Measurements from ENCODE around the gene CCDC91. TPM values are rescaled to one million over a fixed set of nuclear protein-coding genes. Genes with fewer than 3 reads are reported as not detected.

Gene CCDC91
- total and polyA plus RNA-seq, 4 experiments from 2014 or later, result 56.9 to 88.4 (median 70.8) TPM

DNA sequence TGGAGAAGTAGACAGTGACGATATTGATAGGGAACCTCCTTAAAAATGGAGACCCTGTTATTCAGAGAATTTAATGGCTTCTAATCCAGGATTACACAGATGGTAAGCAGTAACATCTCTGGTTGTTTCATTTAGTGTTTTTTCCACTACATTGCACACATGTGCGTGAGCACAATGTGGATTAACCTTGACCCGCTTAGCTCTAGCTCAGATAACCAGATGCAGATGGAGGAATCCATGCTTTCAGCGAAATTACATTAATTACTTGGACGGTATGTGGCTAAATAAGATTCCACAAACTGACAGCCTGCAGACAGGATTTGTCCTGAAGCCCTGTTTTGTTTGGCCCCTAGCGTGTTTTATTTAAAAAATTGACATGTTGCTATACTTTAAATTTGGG, 378.4 kb downstream of the CCDC91 start:
- peaks cover 9 to 36% of the 10 kb centered on the region in 2 donors for H3K36me3 Mint-ChIP-seq
- POLR2A ChIA-PET (ENCODE audit: partially characterized antibody), result no interaction called here
- Histone ChIP-seq H3K27ac (ENCODE audit: low read depth, low read length) (no peak overlapping the region), H3K4me1 (ENCODE audit: insufficient read depth, low read length) (no peaks in the 10 kb centered on the region), H3K36me3 (ENCODE audit: insufficient read depth, low read length) (no peaks in the 10 kb centered on the region), H3K4me3 (ENCODE audit: low read length in 2 of 2) (no peak overlapping the region), H3K9me3 (ENCODE audit: control insufficient read depth in 1 of 2, low read length in 2 of 2) (no peaks in the 10 kb centered on the region), H3K27me3 (ENCODE audit: insufficient read depth, low read length) (no peaks in the 10 kb centered on the region)
- H3K9me3 Mint-ChIP-seq, result peaks cover 0 to 2% (median 0%) of the 10 kb centered on the region in 8 donors
- CTCF ChIA-PET (ENCODE audit: partially characterized antibody), result no interaction called here
- no peak overlapping the region for H3K27ac Mint-ChIP-seq
- no peaks in the 10 kb centered on the region for H3K4me1 Mint-ChIP-seq
- no peaks in the 10 kb centered on the region for H3K27me3 Mint-ChIP-seq
- intact Hi-C loops (cut with micrococcal nuclease), result no loop called here
- no peak for DNase-seq
- no peak overlapping the region for H3K4me3 Mint-ChIP-seq

DNA sequence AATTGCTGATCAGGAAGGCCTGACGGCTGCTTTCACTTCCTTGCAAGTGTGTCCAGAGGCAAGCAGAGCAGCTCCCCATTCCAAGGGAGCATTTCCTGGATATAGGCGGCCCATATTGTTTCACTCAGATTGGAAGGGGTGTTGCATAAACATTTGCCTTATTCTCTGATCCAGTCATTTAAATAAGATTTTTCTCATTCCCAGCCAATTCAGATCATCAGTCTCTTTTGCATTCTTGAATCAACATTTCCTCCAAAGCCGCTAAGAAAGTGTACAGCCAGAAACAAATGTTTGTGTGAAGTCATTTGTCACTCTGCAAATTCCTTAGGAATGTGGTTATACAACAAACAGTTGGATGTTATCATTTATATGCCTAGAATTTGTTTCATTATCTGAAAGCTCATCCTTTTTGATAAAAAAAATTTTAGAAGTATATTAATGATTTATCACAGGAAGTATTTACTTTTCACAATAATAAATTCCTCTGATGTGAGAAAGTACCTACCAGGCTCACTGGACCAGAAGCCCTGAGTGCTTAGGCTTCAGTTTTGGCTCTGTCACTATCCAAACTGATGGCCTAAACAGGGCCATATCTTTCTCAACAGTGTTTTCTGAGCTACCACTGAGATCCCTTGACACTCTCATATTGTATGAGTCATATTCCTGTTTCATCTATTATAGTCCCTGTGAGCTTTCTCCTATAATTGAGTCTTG, 379.6 kb downstream of the CCDC91 start:
- Histone ChIP-seq H3K36me3 (ENCODE audit: insufficient read depth, low read length) (no peaks in the 10 kb centered on the region), H3K27ac (ENCODE audit: low read depth, low read length) (no peak overlapping the region), H3K4me3 (ENCODE audit: low read length in 2 of 2) (no peak overlapping the region), H3K9me3 (ENCODE audit: control insufficient read depth in 1 of 2, low read length in 2 of 2) (no peaks in the 10 kb centered on the region), H3K4me1 (ENCODE audit: insufficient read depth, low read length) (no peaks in the 10 kb centered on the region), H3K27me3 (ENCODE audit: insufficient read depth, low read length) (no peaks in the 10 kb centered on the region)
- H3K4me3 Mint-ChIP-seq, result no peak overlapping the region
- ChIA-PET POLR2A (ENCODE audit: partially characterized antibody) (no interaction called here), CTCF (ENCODE audit: partially characterized antibody) (no interaction called here)
- H3K4me1 Mint-ChIP-seq, result no peaks in the 10 kb centered on the region
- intact Hi-C loops (cut with micrococcal nuclease), result no loop called here
- no peaks in the 10 kb centered on the region for H3K27me3 Mint-ChIP-seq
- peaks cover 0 to 2% (median 0%) of the 10 kb centered on the region in 8 donors for H3K9me3 Mint-ChIP-seq
- H3K36me3 Mint-ChIP-seq, result peaks cover 3 to 35% of the 10 kb centered on the region in 2 donors
- no peak overlapping the region for H3K27ac Mint-ChIP-seq
- no peak for DNase-seq

DNA sequence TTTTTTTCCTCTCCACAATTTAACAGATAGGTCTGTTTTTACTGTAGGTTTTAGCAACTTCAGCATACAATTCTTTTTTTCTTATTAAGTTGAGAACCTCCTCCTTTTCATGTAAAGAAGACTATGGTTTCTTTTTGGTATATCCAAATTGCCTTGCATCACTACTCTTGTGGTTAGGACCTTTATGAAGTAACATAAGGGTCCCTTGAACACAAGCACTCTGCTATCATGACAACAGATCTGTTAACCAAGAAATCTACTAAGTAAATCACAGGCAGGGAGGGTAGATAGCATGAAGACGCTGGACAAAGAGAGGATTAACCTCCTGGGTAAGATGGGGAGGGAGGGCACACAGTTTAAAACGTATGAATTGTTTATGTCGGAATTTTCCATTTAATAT, 380.6 kb downstream of the CCDC91 start:
- H3K36me3 ChIP-seq (ENCODE audit: insufficient read depth, low read length), result no peaks in the 10 kb centered on the region
- H3K4me1 ChIP-seq (ENCODE audit: insufficient read depth, low read length), result no peaks in the 10 kb centered on the region
- ChIA-PET CTCF (ENCODE audit: partially characterized antibody) (no interaction called here), POLR2A (ENCODE audit: partially characterized antibody) (no interaction called here)
- no peaks in the 10 kb centered on the region for H3K27me3 ChIP-seq (ENCODE audit: insufficient read depth, low read length)
- H3K27ac ChIP-seq (ENCODE audit: low read depth, low read length), result no peak overlapping the region
- no peak for DNase-seq
- Mint-ChIP-seq H3K27me3 (no peaks in the 10 kb centered on the region), H3K36me3 (peaks cover 0 to 30% of the 10 kb centered on the region in 2 donors), H3K9me3 (peaks cover 0 to 2% (median 0%) of the 10 kb centered on the region in 8 donors), H3K4me3 (no peak overlapping the region), H3K4me1 (no peaks in the 10 kb centered on the region), H3K27ac (no peak overlapping the region)
- H3K4me3 ChIP-seq (ENCODE audit: low read length in 2 of 2), result no peak overlapping the region
- no peaks in the 10 kb centered on the region for H3K9me3 ChIP-seq (ENCODE audit: control insufficient read depth in 1 of 2, low read length in 2 of 2)
- intact Hi-C loops (cut with micrococcal nuclease), result no loop called here

DNA sequence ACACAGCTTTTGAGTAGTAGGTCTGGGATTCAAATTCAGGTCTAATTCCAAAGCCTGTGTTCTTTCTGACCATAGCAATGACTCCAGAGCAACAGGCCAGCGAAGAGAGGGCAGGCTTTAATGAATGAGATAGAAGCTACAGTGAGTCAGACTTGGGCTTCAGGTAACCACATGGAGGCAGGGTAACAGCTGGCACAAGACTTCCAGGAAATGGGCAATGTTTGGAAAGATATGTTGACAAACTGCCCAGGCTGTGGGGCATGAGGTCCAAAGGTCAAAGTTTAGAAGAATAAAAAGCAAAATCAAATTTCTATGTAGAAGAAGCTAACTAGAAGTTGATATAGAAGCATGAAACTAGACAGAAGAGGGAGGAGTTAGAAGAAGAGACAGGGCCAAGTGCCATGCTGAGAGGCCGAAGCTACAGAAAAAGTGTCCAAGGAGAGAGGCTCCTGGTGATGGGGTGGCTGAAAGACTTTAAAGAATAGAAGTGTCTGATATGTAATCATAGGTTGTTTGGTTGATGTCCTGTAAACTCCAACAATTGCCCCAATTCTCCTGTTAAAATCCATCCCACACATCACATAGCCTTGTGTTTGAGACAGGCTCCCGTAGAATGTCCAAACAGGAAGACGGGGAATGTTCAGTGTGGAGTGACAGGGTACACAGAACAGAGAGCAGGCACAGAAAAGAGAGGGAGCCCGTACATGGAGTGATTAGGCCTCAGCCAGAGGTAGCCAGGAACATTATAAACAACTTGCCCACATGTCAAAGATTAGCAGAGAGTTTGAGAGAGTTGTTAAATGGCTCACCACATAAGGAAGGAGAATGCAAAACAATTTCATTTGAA, 384.7 kb downstream of the CCDC91 start:
- no peak overlapping the region for H3K4me3 Mint-ChIP-seq
- no peaks in the 10 kb centered on the region for H3K4me1 Mint-ChIP-seq
- ChIA-PET POLR2A (ENCODE audit: partially characterized antibody) (no interaction called here), CTCF (ENCODE audit: partially characterized antibody) (no interaction called here)
- H3K27ac Mint-ChIP-seq, result no peak overlapping the region
- Histone ChIP-seq H3K27ac (ENCODE audit: low read depth, low read length) (no peak overlapping the region), H3K4me3 (ENCODE audit: low read length in 2 of 2) (no peak overlapping the region), H3K27me3 (ENCODE audit: insufficient read depth, low read length) (no peaks in the 10 kb centered on the region), H3K36me3 (ENCODE audit: insufficient read depth, low read length) (no peaks in the 10 kb centered on the region), H3K4me1 (ENCODE audit: insufficient read depth, low read length) (no peaks in the 10 kb centered on the region), H3K9me3 (ENCODE audit: control insufficient read depth in 1 of 2, low read length in 2 of 2) (no peaks in the 10 kb centered on the region)
- H3K9me3 Mint-ChIP-seq, result peaks cover 0 to 1% (median 0%) of the 10 kb centered on the region in 8 donors
- intact Hi-C loops (cut with micrococcal nuclease), result no loop called here
- peaks cover 0 to 19% of the 10 kb centered on the region in 2 donors for H3K36me3 Mint-ChIP-seq
- no peak for DNase-seq
- H3K27me3 Mint-ChIP-seq, result no peaks in the 10 kb centered on the region

DNA sequence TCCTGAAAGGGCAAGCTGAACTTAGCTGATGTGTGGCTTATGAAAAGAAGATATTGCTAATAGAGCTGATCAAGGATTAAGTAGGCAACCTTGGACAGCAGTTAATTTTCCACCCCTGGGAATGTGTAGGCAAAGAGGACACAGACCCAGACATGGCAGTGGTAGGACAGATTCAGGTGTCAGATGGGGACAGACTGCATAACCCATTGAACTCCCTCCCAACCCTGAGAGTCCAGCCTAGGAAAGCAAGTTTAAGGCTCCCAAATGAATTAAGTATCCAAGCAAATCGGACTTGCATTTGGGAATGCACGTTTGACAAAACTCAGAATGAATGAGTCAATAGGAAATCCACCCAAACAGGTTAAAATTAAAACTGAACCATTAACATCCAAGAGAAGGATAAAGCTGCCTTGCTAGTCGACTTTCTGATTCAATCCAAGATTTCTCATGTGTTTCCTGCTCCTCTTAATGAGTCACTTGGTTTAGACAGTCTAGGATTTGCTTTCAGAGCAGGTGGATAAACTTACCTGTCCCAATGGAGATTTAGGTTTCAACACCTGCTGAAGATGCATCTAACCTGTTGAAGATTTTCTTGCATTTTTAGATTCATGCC, 385.4 kb downstream of the CCDC91 start:
- H3K9me3 Mint-ChIP-seq, result peaks cover 0 to 2% (median 0%) of the 10 kb centered on the region in 8 donors
- Histone ChIP-seq H3K4me1 (ENCODE audit: insufficient read depth, low read length) (no peaks in the 10 kb centered on the region), H3K36me3 (ENCODE audit: insufficient read depth, low read length) (no peaks in the 10 kb centered on the region), H3K4me3 (ENCODE audit: low read length in 2 of 2) (no peak overlapping the region), H3K27me3 (ENCODE audit: insufficient read depth, low read length) (no peaks in the 10 kb centered on the region), H3K27ac (ENCODE audit: low read depth, low read length) (no peak overlapping the region), H3K9me3 (ENCODE audit: control insufficient read depth in 1 of 2, low read length in 2 of 2) (no peaks in the 10 kb centered on the region)
- intact Hi-C loops (cut with micrococcal nuclease), result no loop called here
- H3K27me3 Mint-ChIP-seq, result no peaks in the 10 kb centered on the region
- H3K36me3 Mint-ChIP-seq, result peaks cover 0 to 23% of the 10 kb centered on the region in 2 donors
- H3K27ac Mint-ChIP-seq, result no peak overlapping the region
- no peak for DNase-seq
- ChIA-PET POLR2A (ENCODE audit: partially characterized antibody) (no interaction called here), CTCF (ENCODE audit: partially characterized antibody) (no interaction called here)
- no peak overlapping the region for H3K4me3 Mint-ChIP-seq
- H3K4me1 Mint-ChIP-seq, result no peaks in the 10 kb centered on the region

DNA sequence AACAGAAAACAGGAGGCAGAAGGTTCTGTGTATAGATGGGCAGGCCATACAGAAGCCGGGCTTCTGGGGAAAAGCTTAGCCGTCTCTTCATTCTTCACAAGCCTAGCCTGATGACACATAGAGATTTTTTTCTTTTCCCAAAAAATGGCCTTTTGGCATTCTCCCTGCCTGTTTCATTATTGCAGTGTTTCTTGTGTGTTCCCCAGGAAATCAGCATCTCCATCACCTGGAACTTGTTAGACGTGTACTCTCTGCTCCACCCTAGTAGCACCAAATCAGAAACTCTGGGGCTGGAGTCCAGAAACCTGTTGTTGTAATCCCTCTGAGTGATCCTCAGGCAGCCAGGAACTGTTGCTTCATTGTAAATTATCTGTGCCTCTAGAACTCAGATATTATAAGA, 388.1 kb downstream of the CCDC91 start:
- Mint-ChIP-seq H3K27ac (no peak overlapping the region), H3K36me3 (peaks cover 0 to 15% of the 10 kb centered on the region in 2 donors), H3K9me3 (peaks cover 0 to 2% (median 0%) of the 10 kb centered on the region in 8 donors), H3K27me3 (no peaks in the 10 kb centered on the region), H3K4me1 (peaks cover 0 to 7% (median 3%) of the 10 kb centered on the region in 4 donors), H3K4me3 (no peak overlapping the region)
- Histone ChIP-seq H3K9me3 (ENCODE audit: control insufficient read depth in 1 of 2, low read length in 2 of 2) (no peaks in the 10 kb centered on the region), H3K27ac (ENCODE audit: low read depth, low read length) (no peak overlapping the region), H3K27me3 (ENCODE audit: insufficient read depth, low read length) (no peaks in the 10 kb centered on the region), H3K4me3 (ENCODE audit: low read length in 2 of 2) (no peak overlapping the region), H3K36me3 (ENCODE audit: insufficient read depth, low read length) (no peaks in the 10 kb centered on the region), H3K4me1 (ENCODE audit: insufficient read depth, low read length) (no peaks in the 10 kb centered on the region)
- no peak for DNase-seq
- intact Hi-C loops (cut with micrococcal nuclease), result no loop called here
- ChIA-PET POLR2A (ENCODE audit: partially characterized antibody) (no interaction called here), CTCF (ENCODE audit: partially characterized antibody) (no interaction called here)

DNA sequence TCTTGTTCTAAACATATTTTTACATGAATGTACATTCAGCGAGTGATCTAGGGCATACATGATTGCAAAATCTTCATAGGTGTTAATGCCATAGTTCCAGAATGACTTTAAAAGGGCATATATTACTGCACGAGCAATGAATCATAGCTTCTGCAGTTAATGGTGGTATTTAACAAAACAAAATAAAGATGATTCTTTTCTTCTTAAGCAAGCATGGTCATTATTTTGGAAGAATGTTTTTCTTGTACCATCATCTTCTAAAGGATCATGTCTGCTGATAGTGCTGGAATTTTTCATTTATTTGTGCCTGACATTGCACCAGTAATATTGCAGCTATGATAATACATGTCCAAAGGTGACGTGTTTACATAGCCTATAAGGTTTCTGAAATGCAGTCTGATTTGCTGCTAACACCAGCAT, 388.6 kb downstream of the CCDC91 start:
- Histone ChIP-seq H3K36me3 (ENCODE audit: insufficient read depth, low read length) (no peaks in the 10 kb centered on the region), H3K27me3 (ENCODE audit: insufficient read depth, low read length) (no peaks in the 10 kb centered on the region), H3K9me3 (ENCODE audit: control insufficient read depth in 1 of 2, low read length in 2 of 2) (no peaks in the 10 kb centered on the region), H3K27ac (ENCODE audit: low read depth, low read length) (no peak overlapping the region), H3K4me3 (ENCODE audit: low read length in 2 of 2) (no peak overlapping the region), H3K4me1 (ENCODE audit: insufficient read depth, low read length) (no peaks in the 10 kb centered on the region)
- CTCF ChIA-PET (ENCODE audit: partially characterized antibody), result no interaction called here
- intact Hi-C loops (cut with micrococcal nuclease), result no loop called here
- Mint-ChIP-seq H3K9me3 (peaks cover 0 to 2% (median 0%) of the 10 kb centered on the region in 8 donors), H3K36me3 (peaks cover 0 to 10% of the 10 kb centered on the region in 2 donors), H3K4me3 (no peak overlapping the region), H3K27me3 (no peaks in the 10 kb centered on the region), H3K4me1 (peaks cover 0 to 11% (median 3%) of the 10 kb centered on the region in 4 donors), H3K27ac (no peak overlapping the region)
- POLR2A ChIA-PET (ENCODE audit: partially characterized antibody), result no interaction called here
- no peak for DNase-seq
